H1 (cell line): Measurements from ENCODE around the gene CCNT2. TPM values are rescaled to one million over a fixed set of nuclear protein-coding genes. Genes with fewer than 3 reads are reported as not detected.

Experiments used
- CTCF ChIA-PET: fragments of 300-600 bp; sonication (Branson Sonifier 250); formaldehyde crosslinking; loops from one replicate; lab custom pipeline; 2021; ENCODE audit not compliant: partially characterized antibody; lab: Charles Lee
- POLR2A ChIA-PET: fragments of 300-600 bp; sonication (Branson Sonifier 250); formaldehyde crosslinking; loops from one replicate; lab custom pipeline; 2021; ENCODE audit warnings: inconsistent platforms; ENCODE audit not compliant: partially characterized antibody; lab: Charles Lee
- DNase-seq, 2 experiments: peaks; one replicate each; pipeline versions ENCODE4 v3.0.0 to v3.0.0-alpha.2; 2010 to 2022; ENCODE audit warnings: low spot score in 2 of 2, low read depth in 1 of 2, mixed read lengths in 1 of 2
- FAIRE-seq: peaks from 2 replicates; lab custom pipeline; 2011; peaks lifted over from hg19 to GRCh38; lab: Jason Lieb, UNC
- H2AFZ ChIP-seq: 2 replicates; pipeline ENCODE4 v1.8.1; 2012; ENCODE audit warnings: low read length, inconsistent platforms
- H2AK5ac ChIP-seq: 2 replicates; pipeline ENCODE4 v1.6.1; 2013; ENCODE audit warnings: low read depth, low read length
- H2BK120ac ChIP-seq: replicated peaks from 2 replicates; pipeline ENCODE3; 2013; ENCODE audit warnings: low read depth, low read length, inconsistent platforms
- H2BK12ac ChIP-seq: 2 replicates; pipeline ENCODE4 v1.6.1; 2013; ENCODE audit warnings: low read depth, low read length
- H2BK15ac ChIP-seq: 2 replicates; pipeline ENCODE4 v1.6.1; 2013; ENCODE audit warnings: low read length
- H2BK20ac ChIP-seq: 2 replicates; pipeline ENCODE4 v1.6.1; 2013; ENCODE audit warnings: low read length
- H2BK5ac ChIP-seq: 2 replicates; pipeline ENCODE4 v1.6.1; 2013; ENCODE audit warnings: low read depth, low read length
- H3K14ac ChIP-seq: 2 replicates; pipeline ENCODE4 v1.6.1; 2013; ENCODE audit warnings: inconsistent platforms; ENCODE audit not compliant: insufficient read length
- H3K18ac ChIP-seq: 2 replicates; pipeline ENCODE4 v1.6.1; 2013; ENCODE audit warnings: low read length; ENCODE audit errors: extremely low read depth
- H3K23ac ChIP-seq: 2 replicates; pipeline ENCODE4 v1.6.1; 2013; ENCODE audit warnings: inconsistent platforms; ENCODE audit not compliant: insufficient read length
- H3K23me2 ChIP-seq: 2 replicates; pipeline ENCODE4 v1.6.1; 2013; ENCODE audit warnings: low read depth, low read length
- H3K27ac ChIP-seq: 2 replicates; pipeline ENCODE4 v1.6.1; 2011; ENCODE audit warnings: low read depth, low read length, inconsistent platforms
- H3K27me3 ChIP-seq, 4 experiments: replicated peaks in 1 of 4; 1 replicate in 1 of 4; 2 replicates in 3 of 4; pipeline versions ENCODE4 v1.6.1 to v1.8.1; 2011 to 2013; ENCODE audit warnings: low read length in 3 of 4, mild to moderate bottlenecking in 3 of 4, inconsistent platforms in 2 of 4, mixed read lengths in 2 of 4, moderate library complexity in 1 of 4; ENCODE audit not compliant: control insufficient read depth in 3 of 4, insufficient read depth in 3 of 4; ENCODE audit errors: extremely low read depth in 1 of 4
- H3K36me3 ChIP-seq, 4 experiments: 2 replicates each; pipeline versions ENCODE4 v1.6.1 to v1.8.1; 2011 to 2013; ENCODE audit warnings: mild to moderate bottlenecking in 4 of 4, low read length in 3 of 4, moderate library complexity in 2 of 4, control low read depth in 1 of 4, inconsistent platforms in 1 of 4; ENCODE audit not compliant: insufficient read depth in 4 of 4, control insufficient read depth in 2 of 4
- H3K4ac ChIP-seq: replicated peaks from 2 replicates; pipeline ENCODE3; 2013; ENCODE audit warnings: low read length, low read depth, mixed read lengths, inconsistent platforms; ENCODE audit not compliant: insufficient read length
- H3K4me1 ChIP-seq, 4 experiments: replicated peaks in 1 of 4; 1 replicate in 1 of 4; 2 replicates in 3 of 4; pipeline versions ENCODE4 v1.6.1 to v1.8.1; 2011 to 2013; ENCODE audit warnings: low read length in 3 of 4, inconsistent platforms in 2 of 4, mixed read lengths in 1 of 4; ENCODE audit not compliant: insufficient read depth in 4 of 4, control insufficient read depth in 3 of 4
- H3K4me2 ChIP-seq, 2 experiments: 2 replicates each; pipeline versions ENCODE4 v1.6.1 to v1.8.1; 2011 to 2013; ENCODE audit warnings: low read depth in 2 of 2, low read length in 2 of 2, control low read depth in 1 of 2, inconsistent platforms in 1 of 2, mild to moderate bottlenecking in 1 of 2; ENCODE audit not compliant: insufficient read depth in 1 of 2
- H3K4me3 ChIP-seq, 4 experiments: fragments of 200-600, 300-600 bp in 1 of 4; sonication (generic), shearing (Covaris generic), sonication (Bioruptor Twin) in 1 of 4; 2 replicates each; pipeline versions ENCODE4 v1.5.1 to v1.8.1; 2011 to 2016; ENCODE audit warnings: low read length in 4 of 4, low read depth in 3 of 4, control low read depth in 2 of 4, inconsistent platforms in 2 of 4, mild to moderate bottlenecking in 2 of 4, mixed read lengths in 1 of 4, moderate library complexity in 1 of 4; ENCODE audit not compliant: insufficient read depth in 2 of 4; ENCODE audit errors: extremely low read depth in 1 of 4
- H3K56ac ChIP-seq: replicated peaks from 2 replicates; pipeline ENCODE3; 2013; ENCODE audit warnings: low read depth, mild to moderate bottlenecking, mixed read lengths, low read length, inconsistent platforms; ENCODE audit not compliant: insufficient read length
- H3K79me1 ChIP-seq: 2 replicates; pipeline ENCODE4 v1.6.1; 2013; ENCODE audit warnings: low read depth, low read length, control low read depth
- H3K79me2 ChIP-seq, 2 experiments: 2 replicates each; pipeline versions ENCODE4 v1.6.1 to v1.8.1; 2012 to 2013; ENCODE audit warnings: low read length in 2 of 2, mild to moderate bottlenecking in 2 of 2, inconsistent platforms in 1 of 2; ENCODE audit not compliant: insufficient read depth in 2 of 2, control insufficient read depth in 1 of 2
- H3K9ac ChIP-seq, 4 experiments: replicated peaks in 1 of 4; 1 replicate in 1 of 4; 2 replicates in 3 of 4; pipeline versions ENCODE4 v1.6.1 to v1.8.1; 2011 to 2013; ENCODE audit warnings: low read depth in 3 of 4, low read length in 3 of 4, control low read depth in 2 of 4, mild to moderate bottlenecking in 2 of 4, moderate library complexity in 2 of 4, inconsistent platforms in 1 of 4; ENCODE audit errors: extremely low read depth in 1 of 4
- H3K9me3 ChIP-seq, 2 experiments: 2 replicates each; pipeline versions ENCODE4 v1.6.1 to v1.8.1; 2012 to 2013; ENCODE audit warnings: mild to moderate bottlenecking in 2 of 2, moderate library complexity in 2 of 2, control low read depth in 1 of 2, inconsistent platforms in 1 of 2, low read depth in 1 of 2, low read length in 1 of 2, mixed read lengths in 1 of 2; ENCODE audit not compliant: insufficient read depth in 2 of 2
- H4K20me1 ChIP-seq, 2 experiments: replicated peaks in 1 of 2; 2 replicates each; pipeline versions ENCODE3 to v1.8.1; 2011 to 2013; ENCODE audit warnings: inconsistent platforms in 2 of 2, low read length in 2 of 2, mild to moderate bottlenecking in 1 of 2; ENCODE audit not compliant: insufficient read depth in 2 of 2, control insufficient read depth in 1 of 2
- H4K5ac ChIP-seq: 2 replicates; pipeline ENCODE4 v1.6.1; 2013; ENCODE audit warnings: low read length, low read depth, mixed read lengths, inconsistent platforms; ENCODE audit not compliant: insufficient read length
- H4K8ac ChIP-seq: 2 replicates; pipeline ENCODE4 v1.8.0; 2013; ENCODE audit warnings: mild to moderate bottlenecking, moderate library complexity, low read length, inconsistent platforms; ENCODE audit not compliant: insufficient read depth; ENCODE audit errors: extremely low read depth
- H4K91ac ChIP-seq: replicated peaks from 2 replicates; pipeline ENCODE3; 2013; ENCODE audit warnings: low read length, mixed read lengths, inconsistent platforms; ENCODE audit not compliant: insufficient read length
- BACH1 ChIP-seq: IDR thresholded peaks from 2 replicates; pipeline ENCODE4 v1.6.1; 2012; ENCODE audit warnings: low read length, improper control_type of control experiment
- CREB1 ChIP-seq: IDR thresholded peaks from 2 replicates; pipeline ENCODE4 v1.6.1; 2012; ENCODE audit warnings: inconsistent platforms
- GTF2F1 ChIP-seq: IDR thresholded peaks from 2 replicates; pipeline ENCODE4 v1.6.1; 2012; ENCODE audit warnings: low read depth, low read length, improper control_type of control experiment, borderline replicate concordance
- HDAC2 ChIP-seq, 2 experiments: fragments of 300-600 bp in 1 of 2; sonication (generic) in 1 of 2; IDR thresholded peaks; 2 replicates each; pipeline ENCODE4 v1.6.1; 2011 to 2012; ENCODE audit warnings: low read depth in 2 of 2, low read length in 2 of 2, mild to moderate bottlenecking in 2 of 2, moderate library complexity in 2 of 2, borderline replicate concordance in 1 of 2, inconsistent platforms in 1 of 2
- HDAC6 ChIP-seq: IDR thresholded peaks from one replicate; pipeline ENCODE4 v1.7.1; 2012; ENCODE audit warnings: low read depth, mild to moderate bottlenecking, inconsistent platforms, low read length, moderate library complexity
- RAD21 ChIP-seq, 2 experiments: IDR thresholded peaks in 1 of 2; conservative IDR thresholded peaks in 1 of 2; 2 replicates each; pipeline ENCODE4 v1.6.1; 2011; ENCODE audit warnings: low read depth in 2 of 2, low read length in 2 of 2, improper control_type of control experiment in 1 of 2, inconsistent platforms in 1 of 2, mild to moderate bottlenecking in 1 of 2, moderate library complexity in 1 of 2
- SAP30 ChIP-seq: fragments of 300-600 bp; sonication (generic); IDR thresholded peaks from 2 replicates; pipeline ENCODE4 v1.7.1; 2012; ENCODE audit warnings: low read length, moderate library complexity, mild to moderate bottlenecking, inconsistent platforms; ENCODE audit not compliant: insufficient read depth, insufficient replicate concordance
- SP4 ChIP-seq: IDR thresholded peaks from 2 replicates; pipeline ENCODE4 v1.6.1; 2012; ENCODE audit warnings: low read length, inconsistent platforms
- TBP ChIP-seq: IDR thresholded peaks from 2 replicates; pipeline ENCODE4 v1.6.1; 2011; ENCODE audit warnings: low read depth, low read length, improper control_type of control experiment
- WGBS, 2 experiments: shearing (Covaris generic) in 1 of 2; methylation state at CpG; one replicate each; pipeline versions ENCODE4 v1.1.6 to v1.1.7; 2013 to 2015; ENCODE audit warnings: low lambda C conversion rate in 2 of 2, mixed read lengths in 2 of 2, inconsistent platforms in 1 of 2, low coverage in 1 of 2, missing lambda C conversion rate in 1 of 2; ENCODE audit not compliant: insufficient replicate concordance in 2 of 2, insufficient coverage in 1 of 2, insufficient read length in 1 of 2; ENCODE audit errors: extremely low coverage in 1 of 2, missing lambda C conversion rate in 1 of 2; 5-methylcytosine and 5-hydroxymethylcytosine counted together
- polyA plus RNA-seq, 7 experiments: library from polyadenylated mRNA; depleted of rRNA in 3 of 7; stranded (reverse) in 5 of 7; unstranded in 2 of 7; fragments of >200 nt in 5 of 7; fragments of 200-250 nt in 2 of 7; gene quantifications; 1 replicate in 5 of 7; 2 replicates in 1 of 7; 4 replicates in 1 of 7; pipeline versions ENCODE4 v1.2.1 to v1.2.3, GENCODE V29; 2011 to 2013; ENCODE audit warnings: missing spikeins in 2 of 7, mixed read lengths in 2 of 7
- total RNA-seq: library from RNA; stranded (reverse); fragmentation: NEBNext Ultra II Directional; extraction: Animal tissue kit (Norgen Biotek cat#: 25700); gene quantifications from 2 replicates; pipeline ENCODE4 v1.2.1, GENCODE V29; 2021
- TF ChIP-seq, protein P1 (sequence below): IDR thresholded peaks from 2 replicates; pipeline ENCODE4 v1.6.1; 2011; ENCODE audit warnings: low read length, improper control_type of control experiment

The CCNT2 gene
- total and polyA plus RNA-seq, 2 of the 8 experiments (the other 6 are each of a cell fraction or from before 2014, with no cell fraction given), result 13.0 to 39.7 TPM

DNA sequence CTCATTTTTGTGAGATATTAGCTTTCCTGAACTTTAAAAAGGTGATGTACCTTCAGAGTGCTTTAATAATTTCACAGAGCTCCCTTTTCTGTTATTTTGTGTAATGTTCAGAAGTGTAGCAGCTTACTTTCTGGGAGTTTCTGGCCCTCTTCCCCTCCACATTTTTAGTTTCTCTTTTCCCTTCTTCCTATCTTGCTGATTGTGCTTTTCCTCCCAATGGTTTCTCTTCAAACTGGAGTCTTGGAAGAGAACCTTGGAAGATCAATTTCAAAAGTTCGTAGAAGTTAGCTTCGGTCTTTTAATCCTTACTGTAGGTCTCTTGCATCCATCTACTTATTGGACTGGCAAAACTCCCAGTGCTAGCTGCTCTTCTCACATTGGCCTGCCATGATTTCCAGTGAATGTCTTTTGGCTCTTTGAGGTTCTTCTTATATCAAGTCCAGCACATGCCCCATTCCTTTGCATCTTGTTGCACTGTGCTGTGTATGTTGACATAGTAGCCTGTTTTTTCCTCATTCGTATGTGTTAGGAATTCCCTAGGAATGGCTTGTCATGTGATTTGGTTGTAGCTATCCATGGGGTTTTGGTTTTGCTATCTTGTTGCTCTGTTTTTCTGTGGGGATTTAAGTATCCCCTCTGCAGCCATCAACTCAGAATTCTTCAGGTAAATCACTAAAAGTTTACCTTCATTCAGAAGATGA is 7.8 kb downstream of the CCNT2 start:
- Histone ChIP-seq H4K91ac (no peak overlapping the region), H3K14ac (no peak overlapping the region), H3K27ac (no peak overlapping the region), H3K18ac (no peak overlapping the region), H4K8ac (no peak overlapping the region), H4K20me1 (peaks cover 15% of the 10 kb centered on the region in 2 experiments), H2BK120ac (no peak overlapping the region), H3K79me2 (peaks cover 24 to 100% of the 10 kb centered on the region in 2 experiments), H3K9ac (no peak overlapping the region), H3K27me3 (no peaks in the 10 kb centered on the region), H3K79me1 (no peaks in the 10 kb centered on the region), H3K4me3 (no peak overlapping the region), H2BK12ac (no peak overlapping the region), H3K4me2 (no peak overlapping the region), H3K4ac (no peak overlapping the region), H3K23ac (no peak overlapping the region), H2BK20ac (no peak overlapping the region), H3K36me3 (peaks cover 0 to 7% (median under 1%) of the 10 kb centered on the region in 4 experiments; a peak in 1 of 8 replicates), H3K4me1 (0 out of 7 replicates have a peak, but pooled peaks cover 0 to 2% (median 0%) of the 10 kb centered on the region in 4 experiments), H2AFZ (no peak overlapping the region), H3K23me2 (no peaks in the 10 kb centered on the region), H2BK5ac (no peak overlapping the region), H3K56ac (no peak overlapping the region), H4K5ac (no peak overlapping the region), H3K9me3 (no peaks in the 10 kb centered on the region), H2AK5ac (no peak overlapping the region), H2BK15ac (no peak overlapping the region)
- POLR2A ChIA-PET, result interaction anchor here (0.6 to 2.6 kb wide), 4 partner anchors 8 to 142 kb away, joined by 3 to 10 read pairs (median 5); partner anchors contain the start of gene CCNT2
- CTCF ChIA-PET, result interaction anchor here (0.7 kb wide), 1 partner anchor 22 kb away, joined by 3 read pairs; no protein-coding TSS in a partner anchor
- no peak for TF ChIP-seq TBP
- TF ChIP-seq SAP30, result no peak
- no peak for TF ChIP-seq CREB1
- TF ChIP-seq HDAC6, result no peak
- TF ChIP-seq, protein P1, sequence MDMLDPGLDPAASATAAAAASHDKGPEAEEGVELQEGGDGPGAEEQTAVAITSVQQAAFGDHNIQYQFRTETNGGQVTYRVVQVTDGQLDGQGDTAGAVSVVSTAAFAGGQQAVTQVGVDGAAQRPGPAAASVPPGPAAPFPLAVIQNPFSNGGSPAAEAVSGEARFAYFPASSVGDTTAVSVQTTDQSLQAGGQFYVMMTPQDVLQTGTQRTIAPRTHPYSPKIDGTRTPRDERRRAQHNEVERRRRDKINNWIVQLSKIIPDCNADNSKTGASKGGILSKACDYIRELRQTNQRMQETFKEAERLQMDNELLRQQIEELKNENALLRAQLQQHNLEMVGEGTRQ, result no peak
- TF ChIP-seq HDAC2 (IDR thresholded peaks at IDR 0.05; ENCODE audit: borderline replicate concordance in 1 of 2, low read depth in 2 of 2, low read length in 2 of 2), result no peak
- no peak for TF ChIP-seq BACH1
- TF ChIP-seq GTF2F1, result no peak
- TF ChIP-seq RAD21 (IDR thresholded peaks at IDR 0.05 in 1 of 2, conservative IDR thresholded peaks at IDR 0.05 in 1 of 2; ENCODE audit: low read depth in 2 of 2, low read length in 2 of 2), result no peak
- TF ChIP-seq SP4, result no peak
- DNase-seq, result no peak
- WGBS, 2 experiments, result 94% methylated on average over 3 of the region's 3 CpGs; no CpG with 5 or more reads in 1 of the 2 experiments
- peak; percentile 39 for FAIRE-seq
